ENCODE data around the gene CCDC8.
"Not testable (repeated sequence)": the region's sequence is repeated elsewhere in the genome, so short reads cannot be mapped to it uniquely, and the experiment has no call there.

Gene CCDC8

DNA sequence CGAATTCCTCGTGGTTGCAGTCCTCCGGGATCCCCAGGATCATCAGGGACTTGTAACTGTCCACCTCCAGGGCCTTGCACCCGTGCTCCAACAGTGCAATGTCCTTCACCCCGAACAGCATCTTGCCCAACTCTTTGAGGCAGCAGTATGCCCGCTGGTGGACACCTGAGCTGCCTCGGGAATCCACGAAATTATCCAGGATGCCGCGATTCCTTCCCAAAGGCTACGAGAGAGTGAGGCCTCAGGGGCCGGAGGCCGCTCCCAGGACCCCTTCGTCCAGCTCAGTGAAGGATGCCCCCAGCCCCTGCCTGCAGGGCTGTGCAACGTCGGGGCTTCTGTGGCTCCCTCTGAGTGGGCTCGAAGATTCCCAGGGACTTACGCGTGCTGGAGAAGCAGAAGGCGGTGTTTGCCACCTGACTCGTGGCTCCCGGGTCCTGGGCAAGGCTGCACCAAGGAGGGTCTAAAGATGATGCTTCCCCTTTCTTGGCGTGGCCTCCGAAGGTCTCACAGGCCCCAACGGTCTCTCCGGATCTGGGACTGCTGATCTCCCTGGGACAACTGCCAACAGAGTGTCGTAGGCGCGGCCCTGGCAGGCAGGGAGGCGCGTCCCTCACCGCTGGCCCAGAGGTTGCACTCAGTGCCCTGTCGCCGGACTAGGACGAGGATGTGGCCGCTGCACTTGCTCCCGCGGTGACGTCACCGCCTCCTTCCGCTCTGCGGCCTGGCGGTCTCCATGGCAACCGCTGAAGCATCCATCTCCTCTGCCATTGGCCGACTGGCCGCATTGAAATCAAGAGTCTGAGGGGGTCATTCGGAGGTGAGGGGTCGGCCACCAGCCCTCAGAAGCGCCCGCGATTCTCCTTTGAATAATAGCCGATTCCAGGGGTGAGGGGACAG is 15.1 kb upstream of the CCDC8 start, which contains the start of gene PNMA8C:
TSS of gene PNMA8C (minus strand) at position 698 of the 897 bp plus-strand sequence. CDS start at position 121, 577 bp downstream.
- no peak for TF ChIP-seq CTCF (IDR thresholded peaks at IDR 0.05; ENCODE audit: extremely low read depth, missing control alignments)
- peak; percentile 56 for DNase-seq (ENCODE audit: low spot score)

DNA sequence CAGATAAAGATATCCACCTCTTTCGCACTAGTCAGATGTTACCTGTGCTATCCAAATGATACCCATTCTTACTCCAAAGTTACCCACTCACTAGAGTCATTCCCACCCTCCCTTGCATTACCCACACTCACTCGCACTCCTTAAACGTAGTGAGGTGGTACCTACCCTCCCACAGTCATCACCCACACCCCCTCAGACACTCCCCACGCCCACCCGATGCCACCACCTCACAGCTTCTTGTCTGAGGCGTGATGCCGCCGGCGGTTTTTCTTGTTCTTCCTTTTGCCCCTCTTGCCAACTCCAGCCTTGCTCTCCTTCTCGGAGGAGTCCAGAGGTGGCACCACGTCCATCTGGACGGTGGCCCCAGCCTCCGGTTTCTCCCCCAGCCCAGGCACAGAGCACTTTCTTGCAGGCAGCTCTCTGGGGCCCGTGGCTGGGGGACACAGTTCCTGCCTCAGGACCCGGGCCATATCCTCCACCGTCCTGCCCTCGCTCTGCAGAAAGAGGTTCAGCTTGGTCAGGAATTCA is 14.2 kb upstream of the CCDC8 start:
- no peak for TF ChIP-seq CTCF (IDR thresholded peaks at IDR 0.05; ENCODE audit: extremely low read depth, missing control alignments)
- DNase-seq (ENCODE audit: low spot score), result no peak

DNA sequence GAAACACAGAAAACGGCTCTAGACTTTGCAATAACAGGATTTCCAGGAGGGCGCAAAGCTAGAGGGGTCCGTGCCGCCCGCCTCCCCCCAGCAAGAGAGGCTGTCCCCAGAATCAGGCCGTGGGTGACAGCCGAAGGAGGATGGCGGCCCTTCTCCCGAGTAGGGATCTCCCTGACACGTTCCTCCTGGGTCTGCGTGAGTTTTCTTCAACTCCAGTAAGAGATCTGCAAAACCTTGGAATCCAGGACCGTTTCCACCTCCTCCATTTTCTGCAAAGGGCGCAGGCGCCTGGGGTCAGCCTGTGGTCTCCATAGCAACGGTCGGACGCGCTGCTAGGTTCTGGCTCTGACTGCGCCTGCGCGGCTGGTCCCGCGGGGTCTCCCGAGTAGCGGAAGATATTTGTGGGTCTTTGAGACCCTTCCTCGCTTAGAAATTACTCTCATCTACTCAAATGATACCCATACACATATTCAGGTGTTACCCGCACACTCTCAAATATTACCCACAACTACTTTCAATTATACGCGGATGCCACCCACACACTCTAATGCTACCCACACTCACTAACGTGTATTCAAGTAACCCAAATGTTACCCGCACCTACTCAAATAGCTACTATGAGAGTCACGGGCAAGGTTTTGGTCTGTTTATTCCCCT is 13.3 kb upstream of the CCDC8 start:
- peak; percentile 66 for DNase-seq (ENCODE audit: low spot score)
- no peak for TF ChIP-seq CTCF (IDR thresholded peaks at IDR 0.05; ENCODE audit: extremely low read depth, missing control alignments)

GRCh38 chr19:46426035-46426505 is 12.7 kb upstream of the CCDC8 start:
- no peak for TF ChIP-seq CTCF (IDR thresholded peaks at IDR 0.05; ENCODE audit: extremely low read depth, missing control alignments)
- DNase-seq (ENCODE audit: low spot score), result no peak

DNA sequence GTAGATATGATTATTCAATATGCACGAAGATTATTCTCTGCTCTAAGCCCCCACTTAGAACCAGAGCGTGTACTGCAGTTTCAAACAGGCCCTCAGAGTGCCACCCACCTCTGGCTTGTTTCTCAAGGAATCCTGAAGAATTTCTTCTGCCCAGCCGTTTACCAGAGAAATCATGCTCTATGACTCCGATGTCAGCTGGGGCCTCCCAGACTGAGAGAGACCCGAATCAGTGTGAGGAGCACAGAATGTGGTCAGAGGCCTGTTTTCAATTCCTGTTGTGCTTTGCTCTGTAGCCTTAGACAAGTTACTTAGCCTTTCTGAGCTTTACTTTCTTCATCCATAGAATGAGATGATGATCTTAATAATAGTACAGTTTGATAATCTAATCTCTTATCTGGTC is 9.8 kb upstream of the CCDC8 start:
- no peak for TF ChIP-seq CTCF (IDR thresholded peaks at IDR 0.05; ENCODE audit: extremely low read depth, missing control alignments)
- DNase-seq (ENCODE audit: low spot score), result no peak

GRCh38 chr19:46422344-46422743 is 9.0 kb upstream of the CCDC8 start:
- no peak for TF ChIP-seq CTCF (IDR thresholded peaks at IDR 0.05; ENCODE audit: extremely low read depth, missing control alignments)
- DNase-seq (ENCODE audit: low spot score), result no peak

- DNase-seq (ENCODE audit: low spot score), result no peak
- no peak for TF ChIP-seq CTCF (IDR thresholded peaks at IDR 0.05; ENCODE audit: extremely low read depth, missing control alignments)
Observed at GRCh38 chr19:46420056-46420455, 6.7 kb upstream of the CCDC8 start.

GRCh38 chr19:46415804-46416709 is 2.7 kb upstream of the CCDC8 start:
- peak; percentile 64 for DNase-seq (ENCODE audit: low spot score)

DNA sequence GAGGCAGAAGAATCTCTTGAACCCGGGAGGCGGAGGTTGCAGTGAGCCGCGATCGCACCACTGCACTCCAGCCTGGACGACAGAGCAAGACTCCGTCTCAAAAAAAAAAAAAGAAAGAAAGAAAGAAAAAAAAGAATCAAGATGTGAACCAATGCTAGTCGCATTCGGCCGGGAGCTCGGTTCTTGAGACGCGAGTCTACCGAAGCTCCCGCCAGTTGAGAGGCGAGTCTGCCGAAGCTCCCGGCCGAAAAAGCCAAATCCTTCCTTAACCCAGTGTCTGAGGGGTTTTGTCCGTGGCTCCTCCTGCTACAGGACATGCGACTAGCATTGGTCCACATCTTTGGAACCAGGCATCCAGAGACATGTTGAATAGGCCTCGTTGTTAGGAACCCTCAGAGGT is 1.5 kb upstream of the CCDC8 start:
- DNase-seq (ENCODE audit: low spot score), result not testable (repeated sequence)

All from GM20000 (cell line).